GM10248 (cell line): ENCODE measurements around the gene EYA4.

Source experiments
- CTCF ChIA-PET: fragments of 300-600 bp; sonication (Branson Sonifier 250); formaldehyde crosslinking; extraction: SDS; loops from one replicate; lab custom pipeline; 2021; ENCODE audit warnings: antibody characterized with exemption; lab: Yijun Ruan, JAX
- POLR2A ChIA-PET: fragments of 350-650 bp; sonication (Branson Sonifier 250); formaldehyde crosslinking; extraction: SDS; loops from one replicate; lab custom pipeline; 2020; ENCODE audit warnings: antibody characterized with exemption; lab: Yijun Ruan, JAX
- DNase-seq: peaks from one replicate; pipeline ENCODE4 v3.0.0; 2012; ENCODE audit errors: extremely low spot score
- CTCF ChIP-seq: IDR thresholded peaks from 2 replicates; pipeline ENCODE4 v1.5.1; 2012; ENCODE audit warnings: mild to moderate bottlenecking, low read depth; ENCODE audit errors: extremely low read depth, missing control alignments, control extremely low read depth

Gene EYA4

GRCh38 chr6:133262804-133263203 is 21.6 kb downstream of the EYA4 start:
- no peak for DNase-seq
- ChIA-PET POLR2A (no interaction called here), CTCF (interaction anchor here (1.0 to 1.2 kb wide), 2 partner anchors 12 to 14 kb away, joined by 3 to 4 read pairs; no protein-coding TSS in a partner anchor)
- no peak for TF ChIP-seq CTCF

GRCh38 chr6:133265066-133265465 is 23.9 kb downstream of the EYA4 start:
- POLR2A ChIA-PET: no interaction called here
- CTCF ChIA-PET: no interaction called here
- no peak for DNase-seq
- TF ChIP-seq CTCF: no peak

GRCh38 chr6:133266186-133266585 is 25.0 kb downstream of the EYA4 start:
- TF ChIP-seq CTCF: no peak
- DNase-seq: no peak
- POLR2A ChIA-PET: no interaction called here
- CTCF ChIA-PET: no interaction called here

GRCh38 chr6:133268621-133269020 is 27.5 kb downstream of the EYA4 start:
- no peak for DNase-seq
- no peak for TF ChIP-seq CTCF
- ChIA-PET CTCF (no interaction called here), POLR2A (no interaction called here)

- ChIA-PET POLR2A (no interaction called here), CTCF (no interaction called here)
- no peak for TF ChIP-seq CTCF
- DNase-seq: no peak
Measured at GRCh38 chr6:133274813-133275212, 33.7 kb downstream of the EYA4 start.

- no peak for DNase-seq
- TF ChIP-seq CTCF: no peak
- ChIA-PET CTCF (no interaction called here), POLR2A (no interaction called here)
Measured at GRCh38 chr6:133275213-133275612, 34.1 kb downstream of the EYA4 start.
